AG04450 (cell line): ENCODE results near the gene APBB2. TPM values are rescaled to one million over a fixed set of nuclear protein-coding genes. Genes with fewer than 3 reads are reported as not detected.
"Not testable (repeated sequence)": the region's sequence is repeated elsewhere in the genome, so short reads cannot be mapped to it uniquely, and the experiment has no call there.

ENCODE experiments used
- CTCF ChIA-PET: fragments of 300-600, 350-600 bp; formaldehyde crosslinking; extraction: SDS; loops from one replicate; lab custom pipeline; 2022; ENCODE audit warnings: antibody characterized with exemption, inconsistent platforms; lab: Charles Lee
- POLR2A ChIA-PET: fragments of 350-600 bp; formaldehyde crosslinking; extraction: SDS; loops from one replicate; lab custom pipeline; 2021; ENCODE audit warnings: antibody characterized with exemption, inconsistent platforms; lab: Yijun Ruan, JAX
- DNase-seq: peaks from one replicate; pipeline ENCODE4 v3.0.0-alpha.2; 2011; ENCODE audit warnings: low read depth, low spot score
- H3K27ac ChIP-seq: one replicate; pipeline ENCODE4 v1.5.1; 2012; ENCODE audit warnings: low read depth, low read length, control low read depth
- H3K27me3 ChIP-seq: one replicate; pipeline ENCODE4 v1.6.0; 2012; ENCODE audit warnings: low read length; ENCODE audit not compliant: control insufficient read depth, insufficient read depth
- H3K4me3 ChIP-seq: 2 replicates; pipeline ENCODE4 v1.5.1; 2011; ENCODE audit warnings: mild to moderate bottlenecking, low read depth, low read length, control low read depth
- H3K9me3 ChIP-seq: 2 replicates; pipeline ENCODE4 v1.5.1; 2012; ENCODE audit warnings: low read length; ENCODE audit not compliant: control insufficient read depth, insufficient read depth
- polyA plus RNA-seq: library from polyadenylated mRNA; depleted of rRNA; stranded (reverse); fragments of >200 nt; gene quantifications from 2 replicates; pipeline ENCODE4 v1.2.3, GENCODE V29; 2011
- TF ChIP-seq, protein P1 (sequence below): IDR thresholded peaks from 2 replicates; pipeline ENCODE4 v1.5.1; 2011; ENCODE audit warnings: low read depth, low read length, control low read depth, inconsistent platforms

The APBB2 gene
- polyA plus RNA-seq, 1 experiment, result 52.7 TPM

GRCh38 chr4:41052287-41052686 lies 162.1 kb downstream of the APBB2 start:
- ChIA-PET CTCF (no interaction called here), POLR2A (no interaction called here)
- no peaks in the 10 kb centered on the region for H3K9me3 ChIP-seq
- no peak overlapping the region for H3K4me3 ChIP-seq
- TF ChIP-seq, protein P1, sequence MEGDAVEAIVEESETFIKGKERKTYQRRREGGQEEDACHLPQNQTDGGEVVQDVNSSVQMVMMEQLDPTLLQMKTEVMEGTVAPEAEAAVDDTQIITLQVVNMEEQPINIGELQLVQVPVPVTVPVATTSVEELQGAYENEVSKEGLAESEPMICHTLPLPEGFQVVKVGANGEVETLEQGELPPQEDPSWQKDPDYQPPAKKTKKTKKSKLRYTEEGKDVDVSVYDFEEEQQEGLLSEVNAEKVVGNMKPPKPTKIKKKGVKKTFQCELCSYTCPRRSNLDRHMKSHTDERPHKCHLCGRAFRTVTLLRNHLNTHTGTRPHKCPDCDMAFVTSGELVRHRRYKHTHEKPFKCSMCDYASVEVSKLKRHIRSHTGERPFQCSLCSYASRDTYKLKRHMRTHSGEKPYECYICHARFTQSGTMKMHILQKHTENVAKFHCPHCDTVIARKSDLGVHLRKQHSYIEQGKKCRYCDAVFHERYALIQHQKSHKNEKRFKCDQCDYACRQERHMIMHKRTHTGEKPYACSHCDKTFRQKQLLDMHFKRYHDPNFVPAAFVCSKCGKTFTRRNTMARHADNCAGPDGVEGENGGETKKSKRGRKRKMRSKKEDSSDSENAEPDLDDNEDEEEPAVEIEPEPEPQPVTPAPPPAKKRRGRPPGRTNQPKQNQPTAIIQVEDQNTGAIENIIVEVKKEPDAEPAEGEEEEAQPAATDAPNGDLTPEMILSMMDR, result no peak
- no peaks in the 10 kb centered on the region for H3K27me3 ChIP-seq
- no peak overlapping the region for H3K27ac ChIP-seq
- DNase-seq, result no peak

DNA sequence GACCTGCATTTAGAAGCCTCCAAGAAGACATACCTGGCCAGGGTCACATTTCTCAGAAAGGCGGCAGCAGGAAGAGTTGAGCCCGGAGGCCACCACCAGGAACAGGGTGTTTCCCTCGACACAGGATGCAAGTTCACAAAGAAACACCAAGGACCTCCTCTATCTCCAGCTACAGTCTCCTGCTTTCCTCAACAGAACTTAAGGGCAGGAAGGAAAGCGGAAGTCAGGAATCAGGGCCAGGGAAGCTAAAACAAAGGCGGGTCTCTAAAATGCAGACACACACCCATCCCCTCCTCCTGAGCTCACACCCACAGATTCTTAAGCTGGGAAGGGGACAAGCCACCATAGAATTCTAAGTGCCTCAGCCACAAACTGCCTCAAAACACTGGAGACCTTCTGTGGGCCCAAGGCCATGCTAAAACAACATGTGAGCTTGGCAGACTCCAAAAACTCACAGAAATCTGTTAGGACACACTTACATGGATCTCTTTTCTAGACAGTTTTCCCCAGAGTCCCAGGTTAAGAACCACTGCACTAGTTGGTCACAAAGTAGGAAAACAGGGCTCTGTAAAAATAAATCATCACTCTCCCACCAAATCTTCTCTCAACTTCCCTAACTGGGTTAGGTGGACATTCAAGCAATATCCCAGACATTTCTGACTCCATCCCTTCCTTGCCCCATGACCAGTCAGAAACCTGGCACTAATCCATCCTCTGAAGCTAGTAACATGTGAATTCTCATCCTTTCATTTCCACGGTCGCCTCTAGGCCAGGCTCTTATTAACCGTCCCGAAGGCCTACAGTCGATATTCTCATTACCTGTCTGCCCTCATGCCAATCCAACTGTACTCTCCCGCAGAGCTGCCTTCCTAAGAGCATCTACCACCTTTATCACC lies 163.2 kb downstream of the APBB2 start:
- Histone ChIP-seq H3K4me3 (no peak overlapping the region), H3K9me3 (no peaks in the 10 kb centered on the region), H3K27me3 (no peaks in the 10 kb centered on the region), H3K27ac (no peak overlapping the region)
- CTCF ChIA-PET, result interaction anchor here (0.6 kb wide), 1 partner anchor 129 kb away, joined by 3 read pairs; no protein-coding TSS in a partner anchor
- POLR2A ChIA-PET, result no interaction called here
- TF ChIP-seq, protein P1, result no peak
- no peak for DNase-seq

GRCh38 chr4:41050116-41050515 lies 164.2 kb downstream of the APBB2 start:
- no peak overlapping the region for H3K27ac ChIP-seq
- peaks cover 3% of the 10 kb centered on the region; the same call in 1 of the 2 replicates for H3K9me3 ChIP-seq
- DNase-seq, result no peak
- no peaks in the 10 kb centered on the region for H3K27me3 ChIP-seq
- ChIA-PET POLR2A (no interaction called here), CTCF (no interaction called here)
- TF ChIP-seq, protein P1, result no peak
- H3K4me3 ChIP-seq, result no peak overlapping the region

GRCh38 chr4:41049176-41049575 lies 165.2 kb downstream of the APBB2 start:
- CTCF ChIA-PET, H3K4me3 ChIP-seq, POLR2A ChIA-PET: not testable (repeated sequence)

GRCh38 chr4:41044791-41045190 lies 169.6 kb downstream of the APBB2 start:
- Histone ChIP-seq H3K4me3 (no peak overlapping the region), H3K27me3 (no peaks in the 10 kb centered on the region), H3K9me3 (peaks cover 4% of the 10 kb centered on the region; the same call in 1 of the 2 replicates), H3K27ac (no peak overlapping the region)
- DNase-seq, result no peak
- POLR2A ChIA-PET, result interaction anchor here (0.6 kb wide), 1 partner anchor 12 kb away, joined by 5 read pairs; no protein-coding TSS in a partner anchor
- CTCF ChIA-PET, result no interaction called here
- TF ChIP-seq, protein P1, result no peak

More at GRCh38 chr4:41049176-41049575, 165.2 kb downstream of the APBB2 start:
- not testable (repeated sequence) for H3K9me3 ChIP-seq, DNase-seq, H3K27ac ChIP-seq, H3K27me3 ChIP-seq
